ENCODE measurements around the gene COMMD10. TPM values are rescaled to one million over a fixed set of nuclear protein-coding genes. Genes with fewer than 3 reads are reported as not detected.

The COMMD10 gene
- total and polyA plus RNA-seq, 4 donors: 17.2 to 66.0 (median 24.7) TPM

DNA sequence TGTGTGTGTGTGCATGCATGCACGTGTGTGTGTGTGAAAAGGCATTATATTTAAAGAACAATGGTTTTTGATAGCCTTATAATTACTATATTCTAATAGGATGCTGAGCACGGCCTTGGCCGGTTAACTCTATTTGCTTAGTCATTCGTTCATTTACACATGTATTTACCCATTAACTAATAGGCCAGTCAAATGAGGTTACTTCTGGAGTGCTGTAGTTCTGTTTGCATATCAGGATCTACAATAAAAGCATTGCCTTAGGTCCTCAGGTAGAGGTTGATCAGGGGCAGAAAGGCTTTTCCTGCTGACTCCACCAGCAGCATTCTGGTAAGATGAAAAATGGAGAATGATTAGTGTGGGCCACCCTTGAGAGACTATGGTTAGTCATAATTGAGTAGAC is 219.0 kb downstream of the COMMD10 start:
- DNase-seq: no peak
- Histone ChIP-seq H3K9ac (ENCODE audit: insufficient read depth in 1 of 2, low read length in 2 of 2) (no peak overlapping the region), H3K36me3 (ENCODE audit: control insufficient read depth in 4 of 4, insufficient read depth in 4 of 4, low read length in 4 of 4) (peaks cover 7 to 54% (median 31%) of the 10 kb centered on the region in 4 donors), H3K27ac (ENCODE audit: low read depth in 1 of 2, low read length in 1 of 2) (no peak overlapping the region), H3K27me3 (ENCODE audit: control insufficient read depth in 3 of 3, insufficient read depth in 3 of 3, low read length in 2 of 3) (no peaks in the 10 kb centered on the region), H3K4me1 (ENCODE audit: control insufficient read depth in 5 of 5, insufficient read depth in 5 of 5, low read length in 5 of 5) (no peaks in the 10 kb centered on the region), H3K4me3 (no peak overlapping the region), H3K9me3 (ENCODE audit: control insufficient read depth in 4 of 4, insufficient read depth in 3 of 4, low read length in 3 of 4) (peaks cover 0 to 13% (median 10%) of the 10 kb centered on the region in 4 donors)
- WGBS, 2 donors: 69 to 81% methylated on average over 4 of the region's 4 CpGs
- ATAC-seq (ENCODE audit: insufficient read depth, low FRiP score): no peak
- TF ChIP-seq CTCF (IDR thresholded peaks at IDR 0.05; ENCODE audit: control extremely low read depth, extremely low read depth): no peak

DNA sequence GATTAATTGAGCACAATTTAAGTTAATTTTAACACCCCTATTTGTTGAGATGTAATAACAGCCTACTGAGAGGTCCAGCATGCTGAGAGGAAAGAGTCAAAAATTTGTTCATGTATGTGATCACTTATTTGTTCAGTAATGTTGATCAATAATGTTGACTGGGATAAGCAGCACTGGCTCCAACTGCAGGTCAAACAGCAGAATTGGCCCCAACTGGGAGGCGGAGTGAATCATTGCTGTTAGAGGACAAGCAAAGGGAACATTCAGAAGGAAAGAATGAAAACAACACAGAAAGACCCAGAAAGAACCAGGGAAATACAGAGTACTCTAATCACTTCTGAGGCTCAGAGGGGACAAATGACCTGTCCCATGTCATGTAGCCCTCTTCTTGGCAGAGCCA is 221.1 kb downstream of the COMMD10 start:
- H3K27me3 ChIP-seq (ENCODE audit: control insufficient read depth in 3 of 3, insufficient read depth in 3 of 3, low read length in 2 of 3): no peaks in the 10 kb centered on the region
- no peak overlapping the region for H3K27ac ChIP-seq (ENCODE audit: low read depth in 1 of 2, low read length in 1 of 2)
- ATAC-seq (ENCODE audit: insufficient read depth, low FRiP score) (no peak), DNase-seq (no peak)
- H3K4me3 ChIP-seq: no peak overlapping the region
- H3K9ac ChIP-seq (ENCODE audit: insufficient read depth in 1 of 2, low read length in 2 of 2): no peak overlapping the region
- 98 to 100% methylated on average over 1 of the region's 1 CpG for WGBS, 2 donors
- TF ChIP-seq CTCF (IDR thresholded peaks at IDR 0.05; ENCODE audit: control extremely low read depth, extremely low read depth): no peak
- H3K9me3 ChIP-seq (ENCODE audit: control insufficient read depth in 4 of 4, insufficient read depth in 3 of 4, low read length in 3 of 4): peaks cover 6 to 20% (median 11%) of the 10 kb centered on the region in 4 donors
- no peaks in the 10 kb centered on the region for H3K4me1 ChIP-seq (ENCODE audit: control insufficient read depth in 5 of 5, insufficient read depth in 5 of 5, low read length in 5 of 5)
- H3K36me3 ChIP-seq (ENCODE audit: control insufficient read depth in 4 of 4, insufficient read depth in 4 of 4, low read length in 4 of 4): peaks cover 7 to 50% (median 33%) of the 10 kb centered on the region in 4 donors

GRCh38 chr5:116306846-116307245 is 222.0 kb downstream of the COMMD10 start:
- WGBS, 2 donors: 95 to 97% methylated on average over 2 of the region's 2 CpGs
- H3K9me3 ChIP-seq (ENCODE audit: control insufficient read depth in 4 of 4, insufficient read depth in 3 of 4, low read length in 3 of 4): peaks cover 6 to 20% (median 11%) of the 10 kb centered on the region in 4 donors
- peaks cover 6 to 48% (median 32%) of the 10 kb centered on the region in 4 donors for H3K36me3 ChIP-seq (ENCODE audit: control insufficient read depth in 4 of 4, insufficient read depth in 4 of 4, low read length in 4 of 4)

More at GRCh38 chr5:116306846-116307245, 222.0 kb downstream of the COMMD10 start:
- Histone ChIP-seq H3K4me1 (ENCODE audit: control insufficient read depth in 5 of 5, insufficient read depth in 5 of 5, low read length in 5 of 5) (no peaks in the 10 kb centered on the region), H3K27ac (ENCODE audit: low read depth in 1 of 2, low read length in 1 of 2) (no peak overlapping the region), H3K9ac (ENCODE audit: insufficient read depth in 1 of 2, low read length in 2 of 2) (no peak overlapping the region), H3K27me3 (ENCODE audit: control insufficient read depth in 3 of 3, insufficient read depth in 3 of 3, low read length in 2 of 3) (no peaks in the 10 kb centered on the region), H3K4me3 (no peak overlapping the region)
- DNase-seq: no peak
- no peak for ATAC-seq (ENCODE audit: insufficient read depth, low FRiP score)
- no peak for TF ChIP-seq CTCF (IDR thresholded peaks at IDR 0.05; ENCODE audit: control extremely low read depth, extremely low read depth)
